CD14-positive monocyte (primary cell): ENCODE results near the gene GLYR1. TPM values are rescaled to one million over a fixed set of nuclear protein-coding genes. Genes with fewer than 3 reads are reported as not detected.

Source experiments
- DNase-seq, 3 donors: peaks; one replicate each; pipeline ENCODE4 v3.0.0-alpha.2; 2011 to 2022
- H2AFZ ChIP-seq: 2 replicates; pipeline ENCODE4 v1.6.0; 2012; ENCODE audit warnings: mild to moderate bottlenecking, low read depth, low read length, inconsistent platforms; ENCODE audit not compliant: insufficient read depth, poor library complexity, severe bottlenecking
- H3K27ac ChIP-seq, 2 donors: 1 replicate in 1 of 2; 2 replicates in 1 of 2; pipeline ENCODE4 v1.5.1; 2012 to 2013; ENCODE audit warnings: low read length in 2 of 2, control low read depth in 1 of 2, inconsistent platforms in 1 of 2, low read depth in 1 of 2, mild to moderate bottlenecking in 1 of 2
- H3K27me3 ChIP-seq, 2 donors: one replicate each; pipeline versions ENCODE4 v1.6.0 to v1.6.1; 2011 to 2013; ENCODE audit warnings: low read length in 2 of 2; ENCODE audit not compliant: control insufficient read depth in 2 of 2, insufficient read depth in 2 of 2
- H3K36me3 ChIP-seq, 2 donors: replicated peaks in 1 of 2; 1 replicate in 1 of 2; 2 replicates in 1 of 2; pipeline versions ENCODE4 v1.5.1 to v1.6.1; 2012 to 2013; ENCODE audit warnings: low read length in 2 of 2, control low read depth in 1 of 2, inconsistent platforms in 1 of 2, mild to moderate bottlenecking in 1 of 2; ENCODE audit not compliant: insufficient read depth in 2 of 2, control insufficient read depth in 1 of 2
- H3K4me1 ChIP-seq, 2 donors: 1 replicate in 1 of 2; 2 replicates in 1 of 2; pipeline versions ENCODE4 v1.5.1 to v1.6.1; 2012 to 2013; ENCODE audit warnings: low read length in 2 of 2, control low read depth in 1 of 2, inconsistent platforms in 1 of 2, mild to moderate bottlenecking in 1 of 2, moderate library complexity in 1 of 2; ENCODE audit not compliant: insufficient read depth in 2 of 2, control insufficient read depth in 1 of 2
- H3K4me2 ChIP-seq: replicated peaks from 2 replicates; pipeline ENCODE3; 2012; ENCODE audit warnings: low read length, moderate library complexity, mild to moderate bottlenecking; ENCODE audit not compliant: poor library complexity, severe bottlenecking; ENCODE audit errors: extremely low read depth
- H3K4me3 ChIP-seq, 3 experiments: fragments of 200-600 bp in 1 of 3; sonication (generic) in 1 of 3; replicated peaks in 1 of 3; 1 replicate in 2 of 3; 2 replicates in 1 of 3; pipeline ENCODE4 v1.5.1; 2011 to 2013; ENCODE audit warnings: low read length in 3 of 3, mild to moderate bottlenecking in 3 of 3, control low read depth in 2 of 3, low read depth in 2 of 3, inconsistent platforms in 1 of 3, moderate library complexity in 1 of 3
- H3K79me2 ChIP-seq: 2 replicates; pipeline ENCODE4 v1.6.0; 2012; ENCODE audit warnings: mild to moderate bottlenecking, control low read depth, inconsistent platforms, low read length, moderate library complexity; ENCODE audit not compliant: insufficient read depth
- H3K9ac ChIP-seq: 2 replicates; pipeline ENCODE4 v1.6.0; 2017; ENCODE audit warnings: low read length, mild to moderate bottlenecking; ENCODE audit not compliant: insufficient read depth, poor library complexity, severe bottlenecking
- H3K9me3 ChIP-seq, 2 donors: replicated peaks in 1 of 2; 1 replicate in 1 of 2; 2 replicates in 1 of 2; pipeline versions ENCODE4 v1.5.1 to v1.6.1; 2012 to 2013; ENCODE audit warnings: low read length in 2 of 2, control low read depth in 1 of 2; ENCODE audit not compliant: control insufficient read depth in 1 of 2, insufficient read depth in 1 of 2
- H4K20me1 ChIP-seq: 2 replicates; pipeline ENCODE4 v1.6.0; 2012; ENCODE audit warnings: mild to moderate bottlenecking, low read length, control low read depth, moderate library complexity; ENCODE audit not compliant: insufficient read depth
- H3K27ac Mint-ChIP-seq, 7 donors: one replicate each; pipeline ENCODE4 v1.8.0; 2020; ENCODE audit warnings: mild to moderate bottlenecking in 7 of 7, mixed read lengths in 7 of 7, moderate library complexity in 6 of 7, inconsistent platforms in 2 of 7
- H3K27me3 Mint-ChIP-seq, 3 donors: one replicate each; pipeline ENCODE4 v1.8.0; 2021 to 2022; ENCODE audit warnings: low read depth in 3 of 3, mild to moderate bottlenecking in 3 of 3, mixed read lengths in 3 of 3, moderate library complexity in 3 of 3, inconsistent platforms in 1 of 3
- H3K36me3 Mint-ChIP-seq, 2 donors: one replicate each; pipeline ENCODE4 v1.8.0; 2020; ENCODE audit warnings: mixed read lengths in 2 of 2, inconsistent platforms in 1 of 2, mild to moderate bottlenecking in 1 of 2
- H3K4me1 Mint-ChIP-seq: one replicate; pipeline ENCODE4 v1.8.0; 2020; ENCODE audit warnings: mild to moderate bottlenecking, mixed read lengths
- H3K4me3 Mint-ChIP-seq, 2 donors: one replicate each; pipeline ENCODE4 v1.8.0; 2020; ENCODE audit warnings: mild to moderate bottlenecking in 2 of 2, mixed read lengths in 2 of 2, moderate library complexity in 1 of 2
- H3K9me3 Mint-ChIP-seq, 7 donors: one replicate each; pipeline ENCODE4 v1.8.0; 2020 to 2022; ENCODE audit warnings: mixed read lengths in 7 of 7, mild to moderate bottlenecking in 6 of 7, moderate library complexity in 6 of 7, inconsistent platforms in 2 of 7
- WGBS: methylation state at CpG from one replicate; pipeline ENCODE4 v1.1.5; 2013; ENCODE audit warnings: missing lambda C conversion rate; ENCODE audit not compliant: insufficient coverage; 5-methylcytosine and 5-hydroxymethylcytosine counted together
- intact Hi-C, 2 donors: fragments of 100-400 bp; cut with micrococcal nuclease; formaldehyde crosslinking; loops; one replicate each; pipeline versions ENCODE4 v1.15.0 to v1.15.1; 2023
- polyA plus RNA-seq, 3 donors: library from polyadenylated mRNA; depleted of rRNA in 1 of 3; unstranded in 2 of 3; stranded (reverse) in 1 of 3; fragments of 300-500 nt in 2 of 3; fragments of >200 nt in 1 of 3; fragmentation: Illumina TruSeq in 2 of 3; gene quantifications; 1 replicate in 2 of 3; 2 replicates in 1 of 3; pipeline ENCODE4 v1.2.3, GENCODE V29; 2012 to 2021
- TF ChIP-seq, protein P1 (sequence below): fragments of 200-600 bp; IDR thresholded peaks from one replicate; pipeline ENCODE4 v1.8.0; 2022; ENCODE audit warnings: antibody characterized with exemption, mild to moderate bottlenecking

Gene GLYR1
- polyA plus RNA-seq, 3 donors: 34.2 to 41.9 (median 39.3) TPM

DNA sequence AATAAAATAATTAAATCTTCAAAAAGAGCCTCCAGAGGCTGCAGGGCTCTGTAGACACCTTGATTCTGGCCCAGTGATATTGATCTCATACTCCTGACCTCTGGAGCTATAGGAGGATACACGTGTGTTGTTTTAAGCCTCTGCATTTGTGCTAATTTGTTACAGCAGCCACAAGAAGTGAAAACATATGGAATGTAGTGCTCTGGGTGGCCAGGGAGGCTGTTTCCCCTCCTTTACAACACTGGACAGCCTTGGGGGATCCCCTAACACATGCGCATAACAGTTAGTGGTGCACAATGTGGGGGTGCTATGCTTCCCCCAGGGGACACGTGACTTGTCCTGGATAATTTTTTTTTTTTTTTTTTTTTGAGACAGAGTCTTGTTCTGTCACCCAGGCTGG is 75.4 kb downstream of the GLYR1 start:
- Mint-ChIP-seq H3K27me3 (peaks cover 1 to 3% (median 2%) of the 10 kb centered on the region in 3 donors), H3K9me3 (peaks cover 0 to 2% (median 0%) of the 10 kb centered on the region in 7 donors), H3K27ac (no peak overlapping the region), H3K4me3 (no peak overlapping the region), H3K4me1 (peaks cover 34% of the 10 kb centered on the region), H3K36me3 (no peaks in the 10 kb centered on the region)
- TF ChIP-seq, protein P1, sequence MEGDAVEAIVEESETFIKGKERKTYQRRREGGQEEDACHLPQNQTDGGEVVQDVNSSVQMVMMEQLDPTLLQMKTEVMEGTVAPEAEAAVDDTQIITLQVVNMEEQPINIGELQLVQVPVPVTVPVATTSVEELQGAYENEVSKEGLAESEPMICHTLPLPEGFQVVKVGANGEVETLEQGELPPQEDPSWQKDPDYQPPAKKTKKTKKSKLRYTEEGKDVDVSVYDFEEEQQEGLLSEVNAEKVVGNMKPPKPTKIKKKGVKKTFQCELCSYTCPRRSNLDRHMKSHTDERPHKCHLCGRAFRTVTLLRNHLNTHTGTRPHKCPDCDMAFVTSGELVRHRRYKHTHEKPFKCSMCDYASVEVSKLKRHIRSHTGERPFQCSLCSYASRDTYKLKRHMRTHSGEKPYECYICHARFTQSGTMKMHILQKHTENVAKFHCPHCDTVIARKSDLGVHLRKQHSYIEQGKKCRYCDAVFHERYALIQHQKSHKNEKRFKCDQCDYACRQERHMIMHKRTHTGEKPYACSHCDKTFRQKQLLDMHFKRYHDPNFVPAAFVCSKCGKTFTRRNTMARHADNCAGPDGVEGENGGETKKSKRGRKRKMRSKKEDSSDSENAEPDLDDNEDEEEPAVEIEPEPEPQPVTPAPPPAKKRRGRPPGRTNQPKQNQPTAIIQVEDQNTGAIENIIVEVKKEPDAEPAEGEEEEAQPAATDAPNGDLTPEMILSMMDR: no peak
- no peak overlapping the region for H2AFZ ChIP-seq
- H3K36me3 ChIP-seq: no peaks in the 10 kb centered on the region
- H3K79me2 ChIP-seq: peaks cover 4% of the 10 kb centered on the region
- intact Hi-C loops: no loop called here
- no peak for DNase-seq
- H3K27ac ChIP-seq: no peak overlapping the region
- H3K9me3 ChIP-seq: no peaks in the 10 kb centered on the region
- H4K20me1 ChIP-seq: no peaks in the 10 kb centered on the region
- no peaks in the 10 kb centered on the region for H3K27me3 ChIP-seq
- peaks cover 21 to 31% of the 10 kb centered on the region in 2 donors for H3K4me1 ChIP-seq
- H3K4me3 ChIP-seq: no peak overlapping the region
- no peak overlapping the region for H3K4me2 ChIP-seq
- WGBS: no CpG with 5 or more reads among the region's 3 CpGs
- H3K9ac ChIP-seq: no peak overlapping the region

DNA sequence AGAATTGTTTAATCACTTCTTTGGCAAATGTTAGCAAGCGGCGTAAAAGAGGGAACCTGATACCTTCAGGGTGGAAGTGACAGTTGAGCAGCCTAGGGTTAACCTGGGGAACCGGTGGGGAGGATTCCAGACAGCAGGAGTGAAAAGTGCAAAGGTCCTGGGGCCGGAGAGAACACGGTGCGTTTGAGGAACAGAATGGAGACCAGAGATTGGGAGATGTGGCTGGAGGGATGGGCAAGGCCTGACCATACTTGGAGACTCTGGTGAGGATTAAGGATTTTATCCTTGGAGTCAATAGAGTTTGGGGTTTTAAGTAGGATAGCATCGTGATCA is 77.8 kb downstream of the GLYR1 start:
- Histone ChIP-seq H4K20me1 (no peaks in the 10 kb centered on the region), H3K36me3 (peaks cover 0 to 3% of the 10 kb centered on the region in 2 donors), H3K4me3 (peak overlapping the region in 2 of 3 experiments; percentile 68 to 82), H3K4me2 (peak overlapping the region; percentile 87), H3K9ac (no peak overlapping the region), H3K27ac (no peak overlapping the region), H3K79me2 (peaks cover 16% of the 10 kb centered on the region), H2AFZ (peak overlapping the region; percentile 84), H3K9me3 (no peaks in the 10 kb centered on the region), H3K27me3 (no peaks in the 10 kb centered on the region), H3K4me1 (peaks cover 25 to 40% of the 10 kb centered on the region in 2 donors)
- Mint-ChIP-seq H3K27me3 (peaks cover 1 to 5% (median 2%) of the 10 kb centered on the region in 3 donors), H3K9me3 (peaks cover 0 to 1% (median 0%) of the 10 kb centered on the region in 7 donors), H3K4me1 (peaks cover 34% of the 10 kb centered on the region), H3K4me3 (peak overlapping the region; percentile 88 to 97), H3K27ac (peak overlapping the region in 4 of 7 donors; percentile 47 to 96 (median 78)), H3K36me3 (peaks cover 0 to 11% of the 10 kb centered on the region in 2 donors)
- DNase-seq: no peak
- WGBS: 60% methylated on average over 7 of the region's 7 CpGs
- TF ChIP-seq, protein P1: no peak
- intact Hi-C loops: loop anchor here (2.0 to 5.0 kb wide), 2 partner anchors 32 to 33 kb away; partner anchors contain the start of gene ROGDI (in 1 of the 2)
